ENCODE measurements around the gene USP6NL.

The USP6NL gene

GRCh38 chr10:11404901-11405300 is 206.5 kb downstream of the USP6NL start:
- no peak for DNase-seq
